ENCODE results near the gene CD53.

- TF ChIP-seq CTCF (IDR thresholded peaks at IDR 0.05; ENCODE audit: insufficient read depth, low read length) (no peak), REST (IDR thresholded peaks at IDR 0.05; ENCODE audit: insufficient replicate concordance, low read depth) (no peak), POLR2AphosphoS5 (IDR thresholded peaks at IDR 0.05; ENCODE audit: low read depth) (no peak)
Measured at GRCh38 chr1:110878993-110879392, 6.0 kb downstream of the CD53 start.
